ENCODE measurements around the gene PDGFA.

PDGFA gene

GRCh38 chr7:533266-533665, 13.6 kb upstream of the PDGFA start:
- TF ChIP-seq REST (IDR thresholded peaks at IDR 0.05; ENCODE audit: insufficient read depth in 1 of 2, low read depth in 2 of 2, low read length in 2 of 2) (no peak), SIN3A (IDR thresholded peaks at IDR 0.05; ENCODE audit: borderline replicate concordance, insufficient read depth, low read length) (no peak), FOXP2 (optimal IDR thresholded peaks at IDR 0.05; ENCODE audit: borderline replicate concordance, extremely low read depth, extremely low read length, insufficient read depth) (no peak), TAF1 (IDR thresholded peaks at IDR 0.05; ENCODE audit: borderline replicate concordance, insufficient read depth, low read length) (no peak), POLR2AphosphoS5 (IDR thresholded peaks at IDR 0.05; ENCODE audit: low read depth, low read length) (no peak)

- TF ChIP-seq REST (IDR thresholded peaks at IDR 0.05; ENCODE audit: insufficient read depth in 1 of 2, low read depth in 2 of 2, low read length in 2 of 2) (no peak), TAF1 (IDR thresholded peaks at IDR 0.05; ENCODE audit: borderline replicate concordance, insufficient read depth, low read length) (no peak), SIN3A (IDR thresholded peaks at IDR 0.05; ENCODE audit: borderline replicate concordance, insufficient read depth, low read length) (no peak), POLR2AphosphoS5 (IDR thresholded peaks at IDR 0.05; ENCODE audit: low read depth, low read length) (no peak), FOXP2 (optimal IDR thresholded peaks at IDR 0.05; ENCODE audit: borderline replicate concordance, extremely low read depth, extremely low read length, insufficient read depth) (no peak)
These were observed 12.9 kb upstream of the PDGFA start for GRCh38 chr7:532379-533143.

DNA sequence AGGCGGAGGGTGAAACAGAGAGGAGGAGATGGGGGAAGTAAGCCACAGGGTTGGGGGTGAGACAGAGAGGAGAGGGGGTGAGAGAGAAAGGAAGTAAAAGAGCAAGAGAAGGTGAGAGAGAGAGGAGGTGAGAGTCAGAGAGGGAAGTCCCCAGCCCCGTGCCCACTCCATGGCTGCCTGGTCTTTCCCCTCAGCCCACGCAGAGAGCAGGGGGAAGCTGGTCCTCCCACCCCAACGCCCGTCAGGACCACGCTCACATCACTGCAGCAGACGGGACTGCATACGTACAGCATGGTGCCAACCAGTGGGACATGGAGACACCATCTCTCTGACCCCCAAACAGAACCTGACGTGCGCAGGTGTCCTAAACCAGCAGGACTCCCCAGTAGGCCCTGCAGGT, 12.1 kb upstream of the PDGFA start:
- no peak for TF ChIP-seq SIN3A (IDR thresholded peaks at IDR 0.05; ENCODE audit: borderline replicate concordance, insufficient read depth, low read length)
- TF ChIP-seq TAF1 (IDR thresholded peaks at IDR 0.05; ENCODE audit: borderline replicate concordance, insufficient read depth, low read length) = no peak
- no peak for TF ChIP-seq REST (IDR thresholded peaks at IDR 0.05; ENCODE audit: insufficient read depth in 1 of 2, low read depth in 2 of 2, low read length in 2 of 2)
- TF ChIP-seq FOXP2 (optimal IDR thresholded peaks at IDR 0.05; ENCODE audit: borderline replicate concordance, extremely low read depth, extremely low read length, insufficient read depth) = no peak
- TF ChIP-seq POLR2AphosphoS5 (IDR thresholded peaks at IDR 0.05; ENCODE audit: low read depth, low read length) = no peak

DNA sequence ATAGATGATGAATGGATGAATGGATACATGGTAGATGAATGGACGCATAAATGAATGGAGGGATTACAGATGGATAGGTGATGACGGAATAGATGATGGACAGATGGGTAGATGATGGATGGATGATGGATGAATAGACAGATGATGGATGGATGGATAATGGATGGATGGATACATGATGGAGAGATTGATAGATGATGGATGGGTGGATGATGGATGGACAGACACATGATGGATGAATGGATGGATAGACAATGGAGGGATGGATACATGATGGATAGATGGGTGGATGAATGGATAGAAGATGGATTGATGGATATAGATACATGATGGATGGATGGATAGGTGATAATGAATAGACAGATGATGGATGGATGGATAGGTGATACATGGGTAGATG, 8.8 kb upstream of the PDGFA start:
- no peak for TF ChIP-seq SIN3A (IDR thresholded peaks at IDR 0.05; ENCODE audit: borderline replicate concordance, insufficient read depth, low read length)
- no peak for TF ChIP-seq FOXP2 (optimal IDR thresholded peaks at IDR 0.05; ENCODE audit: borderline replicate concordance, extremely low read depth, extremely low read length, insufficient read depth)
- no peak for TF ChIP-seq TAF1 (IDR thresholded peaks at IDR 0.05; ENCODE audit: borderline replicate concordance, insufficient read depth, low read length)
- TF ChIP-seq REST (IDR thresholded peaks at IDR 0.05; ENCODE audit: insufficient read depth in 1 of 2, low read depth in 2 of 2, low read length in 2 of 2) = no peak
- TF ChIP-seq POLR2AphosphoS5 (IDR thresholded peaks at IDR 0.05; ENCODE audit: low read depth, low read length) = no peak
